Mesothelial cell of epicardium (in vitro differentiated cells): ENCODE data around the gene GRIK5. TPM values are rescaled to one million over a fixed set of nuclear protein-coding genes. Genes with fewer than 3 reads are reported as not detected.

Experiments used
- DNase-seq, 2 experiments: peaks; one replicate each; pipeline ENCODE4 v3.0.0; 2021; ENCODE audit warnings: low spot score in 2 of 2; ENCODE audit not compliant: unreplicated experiment in 2 of 2
- H3K27ac Mint-ChIP-seq: 2 replicates; pipeline ENCODE4 v1.8.0; 2021; ENCODE audit warnings: mixed read lengths
- H3K27me3 Mint-ChIP-seq: 2 replicates; pipeline ENCODE4 v1.8.0; 2021; ENCODE audit warnings: low read depth, mixed read lengths
- H3K36me3 Mint-ChIP-seq: 2 replicates; pipeline ENCODE4 v1.8.0; 2021; ENCODE audit warnings: mixed read lengths
- H3K4me1 Mint-ChIP-seq: 2 replicates; pipeline ENCODE4 v1.8.0; 2021; ENCODE audit warnings: mixed read lengths
- H3K4me3 Mint-ChIP-seq: 2 replicates; pipeline ENCODE4 v1.8.0; 2021; ENCODE audit warnings: mild to moderate bottlenecking, moderate library complexity, mixed read lengths
- H3K9me3 Mint-ChIP-seq: 2 replicates; pipeline ENCODE4 v1.8.0; 2021; ENCODE audit warnings: mixed read lengths
- CTCF ChIP-seq: fragments of 200-600 bp; sonication (generic); IDR thresholded peaks from one replicate; pipeline ENCODE4 v1.5.0; 2021; ENCODE audit warnings: antibody characterized with exemption; ENCODE audit not compliant: unreplicated experiment
- total RNA-seq: library from RNA; stranded (reverse); gene quantifications from 3 replicates; pipeline ENCODE4 v1.2.1, GENCODE V29; 2021

Gene GRIK5
- total RNA-seq, 1 donor from 2014 or later = 38.3 TPM

GRCh38 chr19:42115219-42115618 lies 45.2 kb upstream of the GRIK5 start:
- no peaks in the 10 kb centered on the region for H3K36me3 Mint-ChIP-seq
- no peak overlapping the region for H3K27ac Mint-ChIP-seq
- H3K4me1 Mint-ChIP-seq = peaks cover 5% of the 10 kb centered on the region
- TF ChIP-seq CTCF = no peak
- H3K9me3 Mint-ChIP-seq = no peaks in the 10 kb centered on the region
- H3K27me3 Mint-ChIP-seq = peaks cover 8% of the 10 kb centered on the region
- H3K4me3 Mint-ChIP-seq = no peak overlapping the region
- no peak for DNase-seq

GRCh38 chr19:42114412-42114811 lies 44.4 kb upstream of the GRIK5 start:
- Mint-ChIP-seq H3K9me3 (no peaks in the 10 kb centered on the region), H3K36me3 (no peaks in the 10 kb centered on the region), H3K4me1 (peaks cover 5% of the 10 kb centered on the region), H3K27me3 (peaks cover 8% of the 10 kb centered on the region), H3K27ac (no peak overlapping the region), H3K4me3 (no peak overlapping the region)
- TF ChIP-seq CTCF = no peak
- no peak for DNase-seq

- Mint-ChIP-seq H3K4me1 (peaks cover 5% of the 10 kb centered on the region), H3K27ac (no peak overlapping the region), H3K9me3 (no peaks in the 10 kb centered on the region), H3K36me3 (no peaks in the 10 kb centered on the region), H3K27me3 (peaks cover 8% of the 10 kb centered on the region), H3K4me3 (no peak overlapping the region)
- DNase-seq = no peak
- TF ChIP-seq CTCF = no peak
These were observed 43.8 kb upstream of the GRIK5 start for GRCh38 chr19:42113641-42114348.

- TF ChIP-seq CTCF = no peak
- Mint-ChIP-seq H3K4me1 (peaks cover 5% of the 10 kb centered on the region), H3K9me3 (no peaks in the 10 kb centered on the region), H3K36me3 (no peaks in the 10 kb centered on the region), H3K27ac (no peak overlapping the region), H3K27me3 (peaks cover 14% of the 10 kb centered on the region), H3K4me3 (no peak overlapping the region)
- no peak for DNase-seq
These were observed 41.8 kb upstream of the GRIK5 start for GRCh38 chr19:42111811-42112210.

- Mint-ChIP-seq H3K27me3 (peaks cover 16% of the 10 kb centered on the region), H3K27ac (no peak overlapping the region), H3K36me3 (no peaks in the 10 kb centered on the region), H3K4me1 (peaks cover 5% of the 10 kb centered on the region), H3K4me3 (no peak overlapping the region), H3K9me3 (no peaks in the 10 kb centered on the region)
- TF ChIP-seq CTCF = no peak
- DNase-seq = no peak
These were observed 41.4 kb upstream of the GRIK5 start for GRCh38 chr19:42111384-42111783.

GRCh38 chr19:42110658-42111057 lies 40.7 kb upstream of the GRIK5 start:
- no peak for TF ChIP-seq CTCF
- peaks cover 24% of the 10 kb centered on the region for H3K27me3 Mint-ChIP-seq
- H3K4me1 Mint-ChIP-seq = peaks cover 5% of the 10 kb centered on the region

More at GRCh38 chr19:42110658-42111057, 40.7 kb upstream of the GRIK5 start:
- H3K9me3 Mint-ChIP-seq = no peaks in the 10 kb centered on the region
- H3K36me3 Mint-ChIP-seq = no peaks in the 10 kb centered on the region
- no peak for DNase-seq
- no peak overlapping the region for H3K27ac Mint-ChIP-seq
- H3K4me3 Mint-ChIP-seq = no peak overlapping the region
